HG03139 (cell line): Measurements from ENCODE around the gene NANOS2.
"Not testable (repeated sequence)": the region's sequence is repeated elsewhere in the genome, so short reads cannot be mapped to it uniquely, and the experiment has no call there.

Experiments
- ATAC-seq: cut with Tn5 transposase; IDR thresholded peaks from one replicate; pipeline ENCODE4 v1.9.1; 2021; ENCODE audit not compliant: unreplicated experiment

The NANOS2 gene

GRCh38 chr19:45876411-45877197 lies 38.0 kb downstream of the NANOS2 start:
- ATAC-seq = no peak

DNA sequence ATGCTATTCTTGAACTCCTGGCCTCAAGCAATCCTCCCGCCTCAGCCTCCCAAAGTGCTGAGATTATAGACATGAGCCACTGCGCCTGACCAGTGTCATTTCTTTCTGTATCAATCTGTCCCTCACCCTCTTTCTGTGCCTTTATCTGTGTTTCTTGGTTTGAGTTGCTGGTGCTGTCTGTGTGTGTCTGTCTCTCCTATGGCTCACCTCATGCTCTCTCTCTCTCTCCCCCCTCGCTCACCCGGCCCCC lies 38.5 kb downstream of the NANOS2 start:
- no peak for ATAC-seq

DNA sequence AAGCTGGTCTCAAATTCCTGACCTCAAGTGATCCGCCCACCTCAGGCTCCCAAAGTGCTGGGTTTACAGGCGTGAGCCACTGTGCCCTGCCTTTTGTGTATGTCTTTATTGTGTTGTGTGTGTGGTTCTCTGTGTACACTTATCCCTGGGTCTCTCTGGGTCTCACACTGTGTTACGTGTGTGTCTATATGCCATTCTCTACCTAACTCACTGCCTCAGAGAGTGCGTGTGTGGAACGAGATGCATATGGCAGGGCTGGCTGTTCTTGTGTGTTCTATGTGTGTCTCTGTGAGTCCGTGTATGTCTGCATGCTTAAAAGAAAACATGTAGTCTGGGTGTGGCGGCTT lies 40.0 kb downstream of the NANOS2 start:
- no peak for ATAC-seq

GRCh38 chr19:45873219-45873772 lies 41.3 kb downstream of the NANOS2 start:
- no peak for ATAC-seq

- ATAC-seq = no peak
Measured at GRCh38 chr19:45872095-45872919, 42.3 kb downstream of the NANOS2 start.

DNA sequence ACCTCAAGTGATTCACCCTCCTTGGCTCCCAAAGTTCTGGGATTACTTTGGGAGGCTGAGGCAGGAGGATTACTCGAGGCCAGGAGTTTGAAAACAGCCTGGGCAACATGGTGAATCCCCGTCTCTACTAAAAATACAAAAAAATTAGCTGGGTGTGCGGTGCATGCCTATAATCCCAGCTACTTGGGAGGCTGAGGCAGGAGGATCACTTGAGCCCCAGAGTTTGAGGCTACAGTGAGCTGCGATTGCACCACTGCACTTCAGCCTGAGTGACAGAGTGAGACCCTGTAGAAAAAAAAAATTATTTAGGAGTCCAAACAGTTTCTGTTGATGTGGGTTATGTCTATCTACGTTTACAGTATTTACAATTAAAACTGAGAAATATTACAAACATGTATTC lies 43.8 kb downstream of the NANOS2 start:
- ATAC-seq = no peak

DNA sequence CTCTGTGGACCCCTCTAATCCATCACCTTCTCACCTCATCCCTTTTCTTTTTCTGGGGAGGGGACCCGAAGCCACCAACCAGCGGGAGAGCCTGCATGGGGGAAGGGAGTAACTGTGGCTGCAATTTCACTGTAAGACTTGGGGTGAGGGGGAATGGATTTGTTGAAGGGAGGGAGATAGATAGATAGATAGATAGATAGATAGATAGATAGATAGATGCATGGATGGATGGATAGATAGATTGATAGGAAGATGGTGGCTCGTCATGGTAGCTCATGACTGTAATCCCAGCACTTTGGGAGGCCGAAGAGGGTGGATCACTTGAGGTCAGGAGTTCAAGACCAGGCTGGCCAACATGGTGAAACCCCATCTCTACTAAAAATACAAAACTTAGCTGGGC lies 47.3 kb downstream of the NANOS2 start:
- ATAC-seq = not testable (repeated sequence)

DNA sequence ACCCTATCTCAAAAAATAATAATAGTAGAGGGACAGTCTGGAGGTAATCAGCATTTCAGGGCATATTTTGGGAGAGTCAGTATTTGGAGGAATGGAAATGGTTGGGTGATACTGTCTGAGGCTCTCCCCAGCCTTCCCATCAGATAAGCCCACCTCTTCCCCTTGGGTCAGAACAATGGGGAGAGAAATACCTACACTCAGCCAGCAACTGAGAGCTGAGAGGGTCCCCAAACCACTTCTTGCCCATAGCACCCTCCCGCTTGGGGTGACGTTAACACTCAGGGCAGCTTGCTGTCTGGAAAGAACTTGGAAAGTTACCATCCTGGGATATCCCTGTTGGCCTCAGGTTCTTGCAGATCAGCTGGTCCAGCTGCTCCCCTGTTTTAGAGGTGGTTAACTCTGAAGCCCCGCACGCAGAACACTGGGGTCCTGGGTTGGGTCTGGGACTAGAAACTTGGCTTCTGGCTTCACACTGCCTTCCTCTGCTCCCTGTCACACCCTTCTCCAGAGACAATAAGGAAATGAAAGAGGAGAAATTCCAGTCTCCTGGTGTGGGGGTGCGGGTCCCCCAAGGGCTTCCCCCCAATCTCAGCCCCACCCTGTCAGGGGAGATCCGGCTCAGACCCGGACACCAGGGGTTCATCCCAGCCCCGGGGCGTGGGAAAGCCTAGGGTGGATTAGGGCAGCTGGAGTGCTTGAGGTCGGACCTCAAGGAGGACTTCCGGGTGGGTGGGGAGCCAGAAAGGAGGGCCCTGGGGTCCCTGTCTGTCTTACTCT lies 48.0 kb downstream of the NANOS2 start:
- ATAC-seq = no peak

- no peak for ATAC-seq
Measured at GRCh38 chr19:45865269-45865948, 49.2 kb downstream of the NANOS2 start.

GRCh38 chr19:45864629-45865082 lies 49.9 kb downstream of the NANOS2 start:
- ATAC-seq = no peak

DNA sequence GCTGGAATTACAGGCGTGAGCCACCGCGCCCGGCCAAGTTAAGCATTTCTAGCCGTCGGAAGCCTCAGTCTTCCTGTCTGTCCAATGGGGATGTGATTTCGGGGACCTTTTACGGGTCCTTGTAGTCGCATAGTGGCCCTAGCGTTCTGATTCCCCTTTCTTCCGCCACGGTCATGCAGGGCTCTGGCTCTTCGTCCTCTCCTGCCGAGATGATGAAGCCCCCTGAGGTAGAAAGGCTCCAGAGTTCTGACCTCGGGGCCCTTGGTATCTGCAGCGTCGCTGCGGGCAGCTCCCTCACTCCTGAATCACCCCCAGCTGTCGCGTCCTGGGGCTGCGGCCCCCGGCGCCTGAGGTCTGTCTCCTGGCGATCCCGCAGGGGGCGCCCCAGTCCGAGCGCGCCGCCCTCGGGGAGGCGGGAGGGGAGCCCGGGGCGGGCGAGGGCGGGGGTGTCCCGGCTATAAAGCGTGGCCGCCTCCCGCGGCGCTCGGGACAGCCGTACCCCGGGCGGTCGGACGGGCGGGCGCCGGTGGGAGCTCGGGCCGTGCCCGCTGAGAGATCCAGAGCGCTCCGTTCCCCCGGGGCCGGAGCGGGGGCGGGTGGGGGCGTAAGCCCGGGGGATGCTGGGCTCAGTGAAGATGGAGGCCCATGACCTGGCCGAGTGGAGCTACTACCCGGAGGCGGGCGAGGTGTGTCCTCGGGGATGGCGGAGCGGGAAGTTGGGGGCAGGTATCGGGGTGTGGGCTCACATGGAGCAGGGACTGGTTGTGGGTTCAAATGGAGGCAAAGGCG lies 50.5 kb downstream of the NANOS2 start, which contains the start of gene FOXA3:
FOXA3 (plus strand) TSS at position 487 of the 789 bp plus-strand sequence; CDS start at position 618, 131 bp downstream.
- no peak for ATAC-seq

GRCh38 chr19:45863335-45863839 lies 51.2 kb downstream of the NANOS2 start:
- ATAC-seq = no peak
